Panc1 (cell line): ENCODE data around the gene LPAR2. TPM values are rescaled to one million over a fixed set of nuclear protein-coding genes. Genes with fewer than 3 reads are reported as not detected.

ENCODE experiments used
- ATAC-seq: fragments of 200-7000 bp; cut with Tn5 transposase; 2 replicates; pipeline ENCODE4 v1.9.1; 2020; ENCODE audit warnings: mild to moderate bottlenecking, moderate library complexity
- BruUV-seq: library from RNA; stranded (reverse); fragments of 400-500 nt; replicated peaks from 2 replicates; lab custom pipeline; 2021; lab: Mats Ljungman, UMichigan
- CTCF ChIA-PET: fragments of 300-600 bp; sonication (Branson Sonifier 250); formaldehyde crosslinking; loops from one replicate; lab custom pipeline; 2022; ENCODE audit warnings: antibody characterized with exemption; lab: Charles Lee
- POLR2A ChIA-PET: fragments of 300-600 bp; sonication (Branson Sonifier 250); formaldehyde crosslinking; loops from one replicate; lab custom pipeline; 2022; ENCODE audit warnings: antibody characterized with exemption; lab: Charles Lee
- DNase-seq: peaks from one replicate; pipeline ENCODE4 v3.0.0-alpha.2; 2010; ENCODE audit warnings: low read depth, low spot score
- H3K27ac ChIP-seq: 2 replicates; pipeline ENCODE4 v1.5.1; 2011; ENCODE audit warnings: mild to moderate bottlenecking, low read length, inconsistent platforms
- H3K27me3 ChIP-seq: fragments of 200-500 bp; sonication (Bioruptor generic); 2 replicates; pipeline ENCODE4 v1.6.0; 2014; ENCODE audit warnings: low read length, inconsistent platforms; ENCODE audit not compliant: control insufficient read depth, insufficient read depth
- H3K36me3 ChIP-seq: fragments of 200-500 bp; sonication (Bioruptor generic); 2 replicates; pipeline ENCODE4 v1.5.1; 2014; ENCODE audit warnings: inconsistent platforms, mild to moderate bottlenecking, low read length, moderate library complexity; ENCODE audit not compliant: control insufficient read depth, insufficient read depth
- H3K4me1 ChIP-seq: 2 replicates; pipeline ENCODE4 v1.5.1; 2011; ENCODE audit warnings: inconsistent platforms, mild to moderate bottlenecking, low read length, moderate library complexity; ENCODE audit not compliant: control insufficient read depth, insufficient read depth
- H3K4me3 ChIP-seq, 2 experiments: 2 replicates each; pipeline ENCODE4 v1.5.1; 2011 to 2012; ENCODE audit warnings: low read depth in 2 of 2, low read length in 2 of 2, mild to moderate bottlenecking in 2 of 2, inconsistent platforms in 1 of 2, moderate library complexity in 1 of 2
- H3K9me3 ChIP-seq: fragments of 200-500 bp; sonication (Bioruptor generic); 2 replicates; pipeline ENCODE4 v1.5.1; 2014; ENCODE audit warnings: low read depth, mild to moderate bottlenecking, inconsistent platforms, low read length, moderate library complexity; ENCODE audit not compliant: control insufficient read depth, insufficient read depth
- POLR2AphosphoS5 ChIP-seq: IDR thresholded peaks from 2 replicates; pipeline ENCODE4 v1.6.1; 2012; ENCODE audit warnings: mild to moderate bottlenecking, low read depth, low read length, moderate library complexity
- REST ChIP-seq, 2 experiments: IDR thresholded peaks; 2 replicates each; pipeline ENCODE4 v1.6.1; 2011 to 2012; ENCODE audit warnings: low read depth in 2 of 2, control low read depth in 1 of 2, low read length in 1 of 2, mild to moderate bottlenecking in 1 of 2, moderate library complexity in 1 of 2; ENCODE audit not compliant: insufficient read depth in 1 of 2
- SIN3A ChIP-seq: IDR thresholded peaks from 2 replicates; pipeline ENCODE4 v1.6.1; 2012; ENCODE audit warnings: low read depth, mild to moderate bottlenecking, low read length, moderate library complexity, borderline replicate concordance; ENCODE audit not compliant: insufficient read depth
- TCF7L2 ChIP-seq: IDR thresholded peaks from 2 replicates; pipeline ENCODE4 v1.6.1; 2011; ENCODE audit warnings: mild to moderate bottlenecking, low read depth, low read length, inconsistent platforms
- in situ Hi-C: cut with HindIII; loops from 2 replicates; pipeline ENCODE4 v1.10.0; 2016; ENCODE audit warnings: low sequenced_read_pairs, low pct_unique_long_range_greater_than_20kb
- intact Hi-C: fragments of 100-400 bp; cut with micrococcal nuclease; formaldehyde crosslinking; loops from one replicate; pipeline ENCODE4 v1.10.0; 2022; ENCODE audit not compliant: unreplicated experiment
- total RNA-seq: library from RNA; stranded (reverse); gene quantifications from one replicate; pipeline ENCODE4 v1.2.1, GENCODE V29; 2021; ENCODE audit not compliant: unreplicated experiment
- TF ChIP-seq, protein P1 (sequence below): fragments of 450-650 bp; IDR thresholded peaks from 2 replicates; pipeline ENCODE4 v1.5.1; 2017; ENCODE audit warnings: mild to moderate bottlenecking

Gene LPAR2
- total RNA-seq, 1 experiment from 2014 or later, result 16.0 TPM

- POLR2A ChIA-PET, result no interaction called here
- Histone ChIP-seq H3K9me3 (no peaks in the 10 kb centered on the region), H3K4me1 (no peaks in the 10 kb centered on the region), H3K36me3 (no peaks in the 10 kb centered on the region), H3K4me3 (no peak overlapping the region), H3K27me3 (no peaks in the 10 kb centered on the region), H3K27ac (no peak overlapping the region)
- in situ Hi-C loops, result no loop called here
- CTCF ChIA-PET, result no interaction called here
- intact Hi-C loops, result no loop called here
- BruUV-seq, result no TSS peak
- no peak for DNase-seq
- no peak for ATAC-seq
- TF ChIP-seq REST (IDR thresholded peaks at IDR 0.05; ENCODE audit: insufficient read depth in 1 of 2, low read depth in 2 of 2, low read length in 1 of 2), result no peak
- TF ChIP-seq SIN3A, result no peak
- TF ChIP-seq POLR2AphosphoS5, result no peak
- TF ChIP-seq TCF7L2, result no peak
- TF ChIP-seq, protein P1, sequence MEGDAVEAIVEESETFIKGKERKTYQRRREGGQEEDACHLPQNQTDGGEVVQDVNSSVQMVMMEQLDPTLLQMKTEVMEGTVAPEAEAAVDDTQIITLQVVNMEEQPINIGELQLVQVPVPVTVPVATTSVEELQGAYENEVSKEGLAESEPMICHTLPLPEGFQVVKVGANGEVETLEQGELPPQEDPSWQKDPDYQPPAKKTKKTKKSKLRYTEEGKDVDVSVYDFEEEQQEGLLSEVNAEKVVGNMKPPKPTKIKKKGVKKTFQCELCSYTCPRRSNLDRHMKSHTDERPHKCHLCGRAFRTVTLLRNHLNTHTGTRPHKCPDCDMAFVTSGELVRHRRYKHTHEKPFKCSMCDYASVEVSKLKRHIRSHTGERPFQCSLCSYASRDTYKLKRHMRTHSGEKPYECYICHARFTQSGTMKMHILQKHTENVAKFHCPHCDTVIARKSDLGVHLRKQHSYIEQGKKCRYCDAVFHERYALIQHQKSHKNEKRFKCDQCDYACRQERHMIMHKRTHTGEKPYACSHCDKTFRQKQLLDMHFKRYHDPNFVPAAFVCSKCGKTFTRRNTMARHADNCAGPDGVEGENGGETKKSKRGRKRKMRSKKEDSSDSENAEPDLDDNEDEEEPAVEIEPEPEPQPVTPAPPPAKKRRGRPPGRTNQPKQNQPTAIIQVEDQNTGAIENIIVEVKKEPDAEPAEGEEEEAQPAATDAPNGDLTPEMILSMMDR, result no peak
Observed at GRCh38 chr19:19580418-19580817, 47.6 kb downstream of the LPAR2 start.

- DNase-seq, result no peak
- BruUV-seq, result no TSS peak
- ATAC-seq, result no peak
- Histone ChIP-seq H3K4me3 (no peak overlapping the region), H3K27ac (no peak overlapping the region), H3K36me3 (no peaks in the 10 kb centered on the region), H3K27me3 (no peaks in the 10 kb centered on the region), H3K4me1 (no peaks in the 10 kb centered on the region), H3K9me3 (no peaks in the 10 kb centered on the region)
- in situ Hi-C loops (no loop called here), intact Hi-C loops (no loop called here)
- POLR2A ChIA-PET, result no interaction called here
- TF ChIP-seq, protein P1, result no peak
- TF ChIP-seq TCF7L2, result no peak
- TF ChIP-seq REST (IDR thresholded peaks at IDR 0.05; ENCODE audit: insufficient read depth in 1 of 2, low read depth in 2 of 2, low read length in 1 of 2), result no peak
- TF ChIP-seq SIN3A, result no peak
- no peak for TF ChIP-seq POLR2AphosphoS5
- CTCF ChIA-PET, result no interaction called here
Observed at GRCh38 chr19:19579533-19580361, 48.3 kb downstream of the LPAR2 start.
